Uterus (tissue), 2 donors: ENCODE measurements around the gene FOXN1.

Experiments used
- POLR2A ChIP-seq, 2 donors: fragments of 450-650 bp; IDR thresholded peaks; one replicate each; pipeline ENCODE4 v1.6.1; 2016; ENCODE audit warnings: antibody characterized with exemption in 2 of 2, mild to moderate bottlenecking in 1 of 2, moderate library complexity in 1 of 2
- TF ChIP-seq, protein P1 (sequence below), 4 experiments: fragments of 200-600 bp in 2 of 4; fragments of 450-650 bp in 2 of 4; sonication (generic) in 2 of 4; IDR thresholded peaks; one replicate each; pipeline ENCODE4 v1.5.1; 2016 to 2019; ENCODE audit warnings: antibody characterized with exemption in 4 of 4, mild to moderate bottlenecking in 2 of 4, moderate library complexity in 1 of 4

DNA sequence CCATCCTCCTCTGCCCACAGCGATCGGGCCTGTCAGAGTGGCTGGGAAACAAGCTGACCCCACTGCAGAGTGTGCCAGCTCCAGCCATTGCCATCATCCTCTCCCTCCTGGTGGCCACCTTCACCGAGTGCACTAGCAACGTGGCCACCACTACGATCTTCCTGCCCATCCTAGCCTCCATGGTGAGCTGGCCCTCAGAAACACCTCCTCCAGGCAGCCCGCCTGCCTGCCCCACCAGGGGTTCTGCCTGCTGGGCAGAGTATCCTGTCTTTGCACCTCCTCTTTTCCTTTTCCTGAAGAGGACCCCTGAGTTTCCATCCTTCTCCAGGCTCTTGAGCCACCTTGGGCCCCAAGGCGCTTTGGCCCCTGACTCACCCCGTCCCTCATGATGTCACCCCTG is 10.5 kb upstream of the FOXN1 start:
- TF ChIP-seq, protein P1, sequence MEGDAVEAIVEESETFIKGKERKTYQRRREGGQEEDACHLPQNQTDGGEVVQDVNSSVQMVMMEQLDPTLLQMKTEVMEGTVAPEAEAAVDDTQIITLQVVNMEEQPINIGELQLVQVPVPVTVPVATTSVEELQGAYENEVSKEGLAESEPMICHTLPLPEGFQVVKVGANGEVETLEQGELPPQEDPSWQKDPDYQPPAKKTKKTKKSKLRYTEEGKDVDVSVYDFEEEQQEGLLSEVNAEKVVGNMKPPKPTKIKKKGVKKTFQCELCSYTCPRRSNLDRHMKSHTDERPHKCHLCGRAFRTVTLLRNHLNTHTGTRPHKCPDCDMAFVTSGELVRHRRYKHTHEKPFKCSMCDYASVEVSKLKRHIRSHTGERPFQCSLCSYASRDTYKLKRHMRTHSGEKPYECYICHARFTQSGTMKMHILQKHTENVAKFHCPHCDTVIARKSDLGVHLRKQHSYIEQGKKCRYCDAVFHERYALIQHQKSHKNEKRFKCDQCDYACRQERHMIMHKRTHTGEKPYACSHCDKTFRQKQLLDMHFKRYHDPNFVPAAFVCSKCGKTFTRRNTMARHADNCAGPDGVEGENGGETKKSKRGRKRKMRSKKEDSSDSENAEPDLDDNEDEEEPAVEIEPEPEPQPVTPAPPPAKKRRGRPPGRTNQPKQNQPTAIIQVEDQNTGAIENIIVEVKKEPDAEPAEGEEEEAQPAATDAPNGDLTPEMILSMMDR (IDR thresholded peaks at IDR 0.05) = no peak
- no peak for TF ChIP-seq POLR2A (IDR thresholded peaks at IDR 0.05)
